NCI-H1694 (cell line): ENCODE measurements around the gene PLEKHM3.

Source experiments
- DNase-seq: peaks from one replicate; lab custom pipeline; 2025; lab: John Stamatoyannopoulos, UW

The PLEKHM3 gene

GRCh38 chr2:207787017-207787416 is 238.3 kb downstream of the PLEKHM3 start:
- DNase-seq: no peak

- DNase-seq: no peak
Measured at GRCh38 chr2:207784898-207785297, 240.4 kb downstream of the PLEKHM3 start.

- DNase-seq: no peak
Measured at GRCh38 chr2:207783514-207783913, 241.8 kb downstream of the PLEKHM3 start.

GRCh38 chr2:207782238-207783030 is 242.9 kb downstream of the PLEKHM3 start:
- DNase-seq: no peak

GRCh38 chr2:207779523-207779922 is 245.8 kb downstream of the PLEKHM3 start:
- no peak for DNase-seq

GRCh38 chr2:207778298-207778882 is 246.9 kb downstream of the PLEKHM3 start:
- no peak for DNase-seq

- no peak for DNase-seq
Measured at GRCh38 chr2:207777124-207777523, 248.2 kb downstream of the PLEKHM3 start.

- DNase-seq: no peak
Measured at GRCh38 chr2:207775473-207775872, 249.9 kb downstream of the PLEKHM3 start.

GRCh38 chr2:207772844-207773205 is 252.5 kb downstream of the PLEKHM3 start:
- DNase-seq: no peak

GRCh38 chr2:207772081-207772843 is 253.1 kb downstream of the PLEKHM3 start:
- no peak for DNase-seq

- DNase-seq: no peak
Measured at GRCh38 chr2:207771421-207771820, 253.9 kb downstream of the PLEKHM3 start.
